HUES48 (cell line): ENCODE measurements around the gene GADD45GIP1.
"Not testable (repeated sequence)": the region's sequence is repeated elsewhere in the genome, so short reads cannot be mapped to it uniquely, and the experiment has no call there.

ENCODE experiments used
- H3K27ac ChIP-seq: one replicate; pipeline ENCODE4 v1.7.0; 2013; ENCODE audit warnings: low read depth, low read length, inconsistent platforms
- H3K27me3 ChIP-seq: 2 replicates; pipeline ENCODE4 v1.6.1; 2013; ENCODE audit warnings: mild to moderate bottlenecking, low read length; ENCODE audit not compliant: control insufficient read depth, insufficient read depth
- H3K36me3 ChIP-seq: 2 replicates; pipeline ENCODE4 v1.6.1; 2013; ENCODE audit warnings: low read length; ENCODE audit not compliant: control insufficient read depth, insufficient read depth
- H3K4me1 ChIP-seq: 2 replicates; pipeline ENCODE4 v1.6.1; 2013; ENCODE audit warnings: mild to moderate bottlenecking, low read length; ENCODE audit not compliant: control insufficient read depth, insufficient read depth
- H3K4me3 ChIP-seq: 2 replicates; pipeline ENCODE4 v1.5.1; 2013; ENCODE audit warnings: mild to moderate bottlenecking, low read depth, low read length
- H3K9ac ChIP-seq: 2 replicates; pipeline ENCODE4 v1.6.1; 2013; ENCODE audit warnings: mild to moderate bottlenecking, low read depth, low read length, moderate library complexity
- H3K9me3 ChIP-seq: 2 replicates; pipeline ENCODE4 v1.6.1; 2013; ENCODE audit warnings: low read length; ENCODE audit not compliant: control insufficient read depth, insufficient read depth

The GADD45GIP1 gene

GRCh38 chr19:12987190-12987589 is 30.2 kb upstream of the GADD45GIP1 start:
- H3K27me3 ChIP-seq, result peaks cover 77% of the 10 kb centered on the region
- H3K27ac ChIP-seq, result no peak overlapping the region
- no peak overlapping the region for H3K9ac ChIP-seq
- H3K36me3 ChIP-seq, result no peaks in the 10 kb centered on the region
- no peak overlapping the region for H3K4me3 ChIP-seq
- H3K9me3 ChIP-seq, result no peaks in the 10 kb centered on the region
- H3K4me1 ChIP-seq, result no peaks in the 10 kb centered on the region; the same call in 1 of the 2 replicates

GRCh38 chr19:12986726-12987125 is 29.7 kb upstream of the GADD45GIP1 start:
- H3K9me3 ChIP-seq, result no peaks in the 10 kb centered on the region
- no peak overlapping the region for H3K9ac ChIP-seq
- peaks cover 79% of the 10 kb centered on the region for H3K27me3 ChIP-seq
- no peaks in the 10 kb centered on the region; the same call in 1 of the 2 replicates for H3K4me1 ChIP-seq
- no peak overlapping the region for H3K4me3 ChIP-seq
- no peak overlapping the region for H3K27ac ChIP-seq
- H3K36me3 ChIP-seq, result no peaks in the 10 kb centered on the region

- Histone ChIP-seq H3K36me3 (no peaks in the 10 kb centered on the region), H3K27me3 (peaks cover 69% of the 10 kb centered on the region), H3K9ac (no peak overlapping the region), H3K27ac (no peak overlapping the region), H3K9me3 (no peaks in the 10 kb centered on the region), H3K4me3 (no peak overlapping the region), H3K4me1 (no peaks in the 10 kb centered on the region; the same call in 1 of the 2 replicates)
These were observed 28.2 kb upstream of the GADD45GIP1 start for GRCh38 chr19:12985049-12985776.

- Histone ChIP-seq H3K36me3 (no peaks in the 10 kb centered on the region), H3K27ac (no peak overlapping the region), H3K9ac (no peak overlapping the region), H3K27me3 (peaks cover 64% of the 10 kb centered on the region), H3K4me1 (no peaks in the 10 kb centered on the region; the same call in 1 of the 2 replicates), H3K9me3 (no peaks in the 10 kb centered on the region), H3K4me3 (no peak overlapping the region)
These were observed 27.6 kb upstream of the GADD45GIP1 start for GRCh38 chr19:12984683-12985048.

- Histone ChIP-seq H3K27ac (no peak overlapping the region), H3K4me1 (no peaks in the 10 kb centered on the region; the same call in 1 of the 2 replicates), H3K9ac (no peak overlapping the region), H3K4me3 (no peak overlapping the region), H3K36me3 (no peaks in the 10 kb centered on the region), H3K27me3 (peaks cover 59% of the 10 kb centered on the region), H3K9me3 (no peaks in the 10 kb centered on the region)
These were observed 27.2 kb upstream of the GADD45GIP1 start for GRCh38 chr19:12984143-12984627.

- Histone ChIP-seq H3K4me3 (peak overlapping the region; percentile 53), H3K4me1 (no peaks in the 10 kb centered on the region; the same call in 1 of the 2 replicates), H3K9ac (no peak overlapping the region), H3K9me3 (no peaks in the 10 kb centered on the region), H3K27ac (no peak overlapping the region), H3K27me3 (peaks cover 56% of the 10 kb centered on the region), H3K36me3 (no peaks in the 10 kb centered on the region)
These were observed 26.6 kb upstream of the GADD45GIP1 start for GRCh38 chr19:12983542-12984142.

GRCh38 chr19:12983091-12983490 is 26.1 kb upstream of the GADD45GIP1 start:
- Histone ChIP-seq H3K4me1 (no peaks in the 10 kb centered on the region; the same call in 1 of the 2 replicates), H3K36me3 (no peaks in the 10 kb centered on the region), H3K27me3 (peaks cover 51% of the 10 kb centered on the region), H3K27ac (no peak overlapping the region), H3K9ac (no peak overlapping the region), H3K4me3 (peak overlapping the region; percentile 53), H3K9me3 (no peaks in the 10 kb centered on the region)

GRCh38 chr19:12982648-12983047 is 25.6 kb upstream of the GADD45GIP1 start:
- Histone ChIP-seq H3K27me3 (peaks cover 50% of the 10 kb centered on the region), H3K9ac (no peak overlapping the region), H3K9me3 (no peaks in the 10 kb centered on the region), H3K36me3 (no peaks in the 10 kb centered on the region), H3K4me3 (no peak overlapping the region), H3K4me1 (no peaks in the 10 kb centered on the region; the same call in 1 of the 2 replicates), H3K27ac (no peak overlapping the region)

GRCh38 chr19:12979974-12980373 is 23.0 kb upstream of the GADD45GIP1 start:
- Histone ChIP-seq H3K9ac (no peak overlapping the region), H3K36me3 (no peaks in the 10 kb centered on the region), H3K27ac (no peak overlapping the region), H3K9me3 (no peaks in the 10 kb centered on the region), H3K4me1 (no peaks in the 10 kb centered on the region), H3K27me3 (peaks cover 28% of the 10 kb centered on the region), H3K4me3 (no peak overlapping the region)

- H3K4me3 ChIP-seq, H3K4me1 ChIP-seq, H3K9me3 ChIP-seq, H3K27me3 ChIP-seq, H3K9ac ChIP-seq, H3K27ac ChIP-seq, H3K36me3 ChIP-seq: not testable (repeated sequence)
These were observed 19.1 kb upstream of the GADD45GIP1 start for GRCh38 chr19:12976109-12976508.

- H3K9me3 ChIP-seq, result no peaks in the 10 kb centered on the region
- H3K4me3 ChIP-seq, result no peak overlapping the region
- H3K4me1 ChIP-seq, result no peaks in the 10 kb centered on the region
- H3K36me3 ChIP-seq, result no peaks in the 10 kb centered on the region
- no peaks in the 10 kb centered on the region for H3K27me3 ChIP-seq
- H3K27ac ChIP-seq, result no peak overlapping the region
- no peak overlapping the region for H3K9ac ChIP-seq
These were observed 18.3 kb upstream of the GADD45GIP1 start for GRCh38 chr19:12975221-12975741.
